ENCODE results near the gene CMTM5. TPM values are rescaled to one million over a fixed set of nuclear protein-coding genes. Genes with fewer than 3 reads are reported as not detected.

The CMTM5 gene
- total RNA-seq, 2 experiments from 2014 or later: not detected

- ChIA-PET POLR2A (no interaction called here), CTCF (no interaction called here)
- Mint-ChIP-seq H3K9me3 (ENCODE audit: insufficient read depth) (no peaks in the 10 kb centered on the region), H3K36me3 (ENCODE audit: low read depth) (no peaks in the 10 kb centered on the region), H3K27ac (no peak overlapping the region), H3K27me3 (ENCODE audit: low read depth) (peaks cover 3% of the 10 kb centered on the region), H3K4me1 (ENCODE audit: low read depth) (no peaks in the 10 kb centered on the region), H3K4me3 (no peak overlapping the region)
- ATAC-seq (no peak), DNase-seq (no peak)
Observed at GRCh38 chr14:23404331-23404900, 27.6 kb downstream of the CMTM5 start.

- H3K4me3 Mint-ChIP-seq: no peak overlapping the region
- POLR2A ChIA-PET: no interaction called here
- H3K27ac Mint-ChIP-seq: no peak overlapping the region
- ATAC-seq: peak; percentile 28
- H3K9me3 Mint-ChIP-seq (ENCODE audit: insufficient read depth): no peaks in the 10 kb centered on the region
- CTCF ChIA-PET: no interaction called here
- H3K4me1 Mint-ChIP-seq (ENCODE audit: low read depth): no peaks in the 10 kb centered on the region
- DNase-seq: no peak
- peaks cover 3% of the 10 kb centered on the region for H3K27me3 Mint-ChIP-seq (ENCODE audit: low read depth)
- H3K36me3 Mint-ChIP-seq (ENCODE audit: low read depth): no peaks in the 10 kb centered on the region
Observed at GRCh38 chr14:23405096-23405495, 28.2 kb downstream of the CMTM5 start.

- Mint-ChIP-seq H3K36me3 (ENCODE audit: low read depth) (no peaks in the 10 kb centered on the region), H3K27ac (no peak overlapping the region), H3K9me3 (ENCODE audit: insufficient read depth) (no peaks in the 10 kb centered on the region), H3K27me3 (ENCODE audit: low read depth) (peaks cover 3% of the 10 kb centered on the region), H3K4me3 (no peak overlapping the region), H3K4me1 (ENCODE audit: low read depth) (no peaks in the 10 kb centered on the region)
- ATAC-seq: no peak
- CTCF ChIA-PET: no interaction called here
- POLR2A ChIA-PET: no interaction called here
- no peak for DNase-seq
Observed at GRCh38 chr14:23405516-23406025, 28.7 kb downstream of the CMTM5 start.

- H3K4me1 Mint-ChIP-seq (ENCODE audit: low read depth): no peaks in the 10 kb centered on the region
- ATAC-seq (no peak), DNase-seq (no peak)
- no peak overlapping the region for H3K27ac Mint-ChIP-seq
- POLR2A ChIA-PET: no interaction called here
- no peaks in the 10 kb centered on the region for H3K36me3 Mint-ChIP-seq (ENCODE audit: low read depth)
- H3K9me3 Mint-ChIP-seq (ENCODE audit: insufficient read depth): no peaks in the 10 kb centered on the region
- H3K4me3 Mint-ChIP-seq: no peak overlapping the region
- CTCF ChIA-PET: no interaction called here
- peaks cover 3% of the 10 kb centered on the region for H3K27me3 Mint-ChIP-seq (ENCODE audit: low read depth)
Observed at GRCh38 chr14:23406244-23406643, 29.4 kb downstream of the CMTM5 start.

- Mint-ChIP-seq H3K36me3 (ENCODE audit: low read depth) (no peaks in the 10 kb centered on the region), H3K4me3 (no peak overlapping the region), H3K9me3 (ENCODE audit: insufficient read depth) (no peaks in the 10 kb centered on the region), H3K27me3 (ENCODE audit: low read depth) (peaks cover 3% of the 10 kb centered on the region), H3K4me1 (ENCODE audit: low read depth) (no peaks in the 10 kb centered on the region), H3K27ac (no peak overlapping the region)
- ChIA-PET POLR2A (no interaction called here), CTCF (no interaction called here)
- DNase-seq: no peak
- no peak for ATAC-seq
Observed at GRCh38 chr14:23406725-23407355, 30.0 kb downstream of the CMTM5 start.

GRCh38 chr14:23407516-23408306 is 30.9 kb downstream of the CMTM5 start, which contains the start of gene MYH6:
MYH6 (minus strand) TSS chr14:23408273; CDS start chr14:23407223, 1,050 bp downstream.
- H3K9me3 Mint-ChIP-seq (ENCODE audit: insufficient read depth): no peaks in the 10 kb centered on the region
- no peaks in the 10 kb centered on the region for H3K4me1 Mint-ChIP-seq (ENCODE audit: low read depth)
- peaks cover 3% of the 10 kb centered on the region for H3K27me3 Mint-ChIP-seq (ENCODE audit: low read depth)
- ChIA-PET POLR2A (no interaction called here), CTCF (no interaction called here)
- DNase-seq (no peak), ATAC-seq (no peak)
- H3K27ac Mint-ChIP-seq: no peak within 1 kb of the TSS
- no peaks in the 10 kb centered on the region for H3K36me3 Mint-ChIP-seq (ENCODE audit: low read depth)
- H3K4me3 Mint-ChIP-seq: no peak within 1 kb of the TSS

- CTCF ChIA-PET: no interaction called here
- POLR2A ChIA-PET: no interaction called here
- no peak for DNase-seq
- H3K27ac Mint-ChIP-seq: no peak overlapping the region
- no peak overlapping the region for H3K4me3 Mint-ChIP-seq
- ATAC-seq: no peak
- no peaks in the 10 kb centered on the region for H3K9me3 Mint-ChIP-seq (ENCODE audit: insufficient read depth)
- peaks cover 3% of the 10 kb centered on the region for H3K27me3 Mint-ChIP-seq (ENCODE audit: low read depth)
- H3K36me3 Mint-ChIP-seq (ENCODE audit: low read depth): no peaks in the 10 kb centered on the region
- H3K4me1 Mint-ChIP-seq (ENCODE audit: low read depth): no peaks in the 10 kb centered on the region
Observed at GRCh38 chr14:23408307-23408630, 31.4 kb downstream of the CMTM5 start.

- DNase-seq (no peak), ATAC-seq (no peak)
- ChIA-PET POLR2A (no interaction called here), CTCF (interaction anchor here (1.6 kb wide), 1 partner anchor 30 kb away, joined by 3 read pairs; no protein-coding TSS in a partner anchor)
- Mint-ChIP-seq H3K27ac (no peak overlapping the region), H3K36me3 (ENCODE audit: low read depth) (no peaks in the 10 kb centered on the region), H3K27me3 (ENCODE audit: low read depth) (peaks cover 3% of the 10 kb centered on the region), H3K9me3 (ENCODE audit: insufficient read depth) (no peaks in the 10 kb centered on the region), H3K4me1 (ENCODE audit: low read depth) (no peaks in the 10 kb centered on the region), H3K4me3 (no peak overlapping the region)
Observed at GRCh38 chr14:23409475-23409874, 32.6 kb downstream of the CMTM5 start.

GRCh38 chr14:23409966-23410635 is 33.3 kb downstream of the CMTM5 start:
- Mint-ChIP-seq H3K27me3 (ENCODE audit: low read depth) (peaks cover 3% of the 10 kb centered on the region), H3K4me3 (no peak overlapping the region), H3K9me3 (ENCODE audit: insufficient read depth) (no peaks in the 10 kb centered on the region), H3K4me1 (ENCODE audit: low read depth) (no peaks in the 10 kb centered on the region), H3K27ac (no peak overlapping the region), H3K36me3 (ENCODE audit: low read depth) (no peaks in the 10 kb centered on the region)
- ChIA-PET POLR2A (no interaction called here), CTCF (interaction anchor here (1.6 kb wide), 1 partner anchor 30 kb away, joined by 3 read pairs; no protein-coding TSS in a partner anchor)
- DNase-seq (no peak), ATAC-seq (no peak)

- no peak for DNase-seq
- no peaks in the 10 kb centered on the region for H3K36me3 Mint-ChIP-seq (ENCODE audit: low read depth)
- CTCF ChIA-PET: no interaction called here
- H3K27me3 Mint-ChIP-seq (ENCODE audit: low read depth): peaks cover 3% of the 10 kb centered on the region
- no peak overlapping the region for H3K27ac Mint-ChIP-seq
- no peaks in the 10 kb centered on the region for H3K9me3 Mint-ChIP-seq (ENCODE audit: insufficient read depth)
- H3K4me1 Mint-ChIP-seq (ENCODE audit: low read depth): no peaks in the 10 kb centered on the region
- POLR2A ChIA-PET: no interaction called here
- no peak for ATAC-seq
- H3K4me3 Mint-ChIP-seq: no peak overlapping the region
Observed at GRCh38 chr14:23411563-23412525, 35.0 kb downstream of the CMTM5 start.

- Mint-ChIP-seq H3K4me3 (no peak overlapping the region), H3K36me3 (ENCODE audit: low read depth) (no peaks in the 10 kb centered on the region), H3K9me3 (ENCODE audit: insufficient read depth) (no peaks in the 10 kb centered on the region), H3K4me1 (ENCODE audit: low read depth) (no peaks in the 10 kb centered on the region), H3K27ac (no peak overlapping the region), H3K27me3 (ENCODE audit: low read depth) (peaks cover 3% of the 10 kb centered on the region)
- DNase-seq: no peak
- POLR2A ChIA-PET: no interaction called here
- CTCF ChIA-PET: interaction anchor here (2.0 kb wide), 1 partner anchor 33 kb away, joined by 7 read pairs; no protein-coding TSS in a partner anchor
- no peak for ATAC-seq
Observed at GRCh38 chr14:23413681-23414080, 36.8 kb downstream of the CMTM5 start.
